HG02852 (cell line): Measurements from ENCODE around the gene FAM187B.
A peak's percentile ranks its signal among the peaks of the same experiment; 100 is the strongest.

Source experiments
- ATAC-seq: cut with Tn5 transposase; IDR thresholded peaks from one replicate; pipeline ENCODE4 v1.9.1; 2021; ENCODE audit warnings: mild to moderate bottlenecking, moderate library complexity; ENCODE audit not compliant: unreplicated experiment

Gene FAM187B

DNA sequence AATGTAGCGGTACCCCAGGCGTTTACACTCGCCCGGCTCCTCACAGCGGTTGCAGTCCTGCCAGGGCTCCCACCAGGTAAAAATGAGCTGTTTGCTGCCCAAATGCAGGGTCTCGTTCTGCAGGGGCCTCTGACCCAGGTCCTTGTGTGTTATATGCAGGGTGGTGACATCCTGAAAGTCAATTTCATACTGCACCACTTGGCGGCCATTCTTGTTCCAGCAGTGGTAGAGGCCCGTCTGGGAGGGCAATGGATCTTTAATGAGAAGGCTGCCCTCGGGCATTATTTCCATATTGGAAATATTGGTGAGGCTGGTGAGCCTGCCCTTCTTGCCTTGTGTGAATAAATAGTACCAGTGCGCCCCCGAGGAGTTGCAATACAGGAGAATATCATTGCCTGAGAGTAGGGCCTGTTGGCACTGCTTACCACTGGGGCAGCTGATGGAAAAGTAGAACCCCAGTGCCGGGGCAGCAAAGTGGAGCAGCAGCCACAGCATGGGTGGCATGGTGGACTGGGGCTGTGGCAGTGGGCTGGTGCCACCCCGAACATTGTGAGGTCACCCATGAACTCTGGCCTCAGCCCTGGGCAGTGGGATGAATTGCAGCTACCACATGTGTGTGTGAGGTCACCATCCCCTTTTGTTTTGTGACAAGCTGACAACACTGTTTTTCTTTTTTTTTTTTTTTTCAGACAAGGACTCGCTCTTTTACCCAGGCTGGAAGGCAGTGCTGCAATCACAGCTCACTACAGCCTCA, at the start of gene FAM187B:
FAM187B (minus strand) TSS at position 563 of the 754 bp plus-strand sequence; CDS start at position 504, 59 bp downstream.
- no peak for ATAC-seq

GRCh38 chr19:35276706-35277281, 48.3 kb upstream of the FAM187B start:
- no peak for ATAC-seq

- no peak for ATAC-seq
These were observed 45.8 kb upstream of the FAM187B start for GRCh38 chr19:35274323-35274722.

DNA sequence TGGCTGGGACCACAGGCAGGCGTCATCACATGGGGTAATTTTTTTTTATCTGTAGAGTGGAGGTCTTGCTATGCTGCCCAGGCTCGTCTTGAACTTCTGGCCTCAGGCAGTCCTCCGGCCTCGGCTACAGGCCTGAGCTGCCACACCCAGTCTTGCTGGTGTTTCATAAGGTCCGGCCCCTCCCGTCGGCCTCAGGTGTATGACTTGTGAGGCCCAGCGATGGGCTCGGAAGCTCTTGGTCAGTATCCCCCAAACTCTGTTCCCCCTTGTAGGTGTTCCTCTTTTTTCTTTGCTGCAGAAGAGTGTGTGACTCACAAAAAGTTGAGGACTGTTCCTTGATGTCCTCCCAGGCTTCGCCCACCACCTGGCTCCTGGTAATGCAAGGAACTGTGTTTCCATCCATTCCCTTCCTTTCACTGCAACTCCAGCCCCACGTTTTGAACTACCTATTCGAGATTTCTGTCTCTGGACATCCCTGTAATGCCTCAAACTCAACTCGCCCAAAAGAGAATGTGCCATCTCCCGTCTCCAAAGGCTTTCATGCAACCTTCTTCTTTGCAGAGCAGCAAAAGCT, 45.2 kb upstream of the FAM187B start:
- no peak for ATAC-seq

GRCh38 chr19:35272954-35273649, 44.6 kb upstream of the FAM187B start:
- ATAC-seq: no peak

- ATAC-seq: no peak
These were observed 43.7 kb upstream of the FAM187B start for GRCh38 chr19:35272122-35272719.

DNA sequence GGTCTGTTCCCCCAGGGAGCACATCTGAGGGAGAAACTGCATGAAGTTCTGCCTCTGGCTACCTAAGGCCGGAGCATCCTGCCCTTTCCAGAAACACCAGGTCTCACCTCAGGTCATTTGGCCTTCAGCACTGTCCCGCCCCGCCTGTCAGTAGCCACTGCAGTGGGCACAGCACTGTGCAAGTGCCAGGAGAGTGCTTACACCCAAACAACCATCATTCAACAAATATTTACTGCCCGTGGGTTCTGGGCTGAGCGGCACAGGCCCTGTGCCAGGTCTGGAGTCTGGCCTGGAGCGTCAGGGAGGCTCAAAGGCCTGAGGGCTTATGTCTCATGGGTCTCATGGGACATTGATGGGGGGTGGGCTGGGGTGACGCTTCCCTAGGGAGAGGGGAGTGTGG, 43.0 kb upstream of the FAM187B start:
- no peak for ATAC-seq

- no peak for ATAC-seq
These were observed 41.9 kb upstream of the FAM187B start for GRCh38 chr19:35270381-35270811.

- ATAC-seq: peak; percentile 50
These were observed 41.0 kb upstream of the FAM187B start for GRCh38 chr19:35269438-35270117.

DNA sequence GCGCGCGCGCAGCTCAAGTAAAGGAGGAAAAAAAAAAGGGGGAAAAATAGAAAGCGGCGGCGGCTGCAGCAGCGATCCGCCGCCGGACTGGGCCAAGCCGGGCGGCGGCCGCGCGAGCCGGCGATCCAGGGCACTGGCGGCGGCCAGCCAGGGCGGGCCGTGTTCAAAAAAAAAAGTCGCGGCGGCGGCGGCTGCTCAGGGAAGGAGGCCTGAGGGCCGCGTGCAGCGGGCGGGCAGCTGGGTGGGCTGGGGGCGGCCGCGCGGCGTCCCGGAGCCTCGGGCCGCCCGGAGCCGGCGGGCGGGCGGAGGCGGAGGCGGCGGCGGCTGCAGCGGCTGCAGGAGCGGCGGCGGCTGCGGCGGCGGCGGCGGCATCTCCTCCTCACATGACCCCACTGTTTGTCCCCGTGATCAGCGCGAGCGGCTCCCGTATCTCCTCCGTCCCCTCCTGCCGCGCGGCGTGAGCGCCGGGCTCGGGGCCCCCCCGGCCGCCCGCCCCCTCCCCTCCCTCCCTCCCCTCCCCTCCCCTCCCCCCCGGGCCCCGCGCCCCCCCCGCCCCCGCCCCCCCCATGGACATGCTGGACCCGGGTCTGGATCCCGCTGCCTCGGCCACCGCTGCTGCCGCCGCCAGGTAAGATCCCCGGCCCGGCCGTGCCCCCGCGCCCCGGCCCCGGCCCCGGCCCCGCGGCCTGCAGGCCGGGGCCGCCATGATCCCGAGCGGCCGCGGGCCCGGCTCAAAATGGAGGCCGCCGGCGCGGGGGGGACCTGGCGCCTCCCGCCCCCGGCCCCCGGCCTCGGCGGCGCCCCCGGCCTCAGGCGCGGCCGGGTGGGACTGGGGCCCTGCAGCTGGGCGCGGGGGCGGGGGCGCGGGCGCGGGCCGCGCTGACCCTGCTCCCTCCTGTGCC, 40.2 kb upstream of the FAM187B start, which contains the start of gene USF2:
USF2 (plus strand) TSS at position 427 of the 902 bp plus-strand sequence; CDS start at position 567, 140 bp downstream.
- peak; percentile 23 for ATAC-seq

- peak; percentile 35 for ATAC-seq
These were observed 39.4 kb upstream of the FAM187B start for GRCh38 chr19:35267818-35268535.

DNA sequence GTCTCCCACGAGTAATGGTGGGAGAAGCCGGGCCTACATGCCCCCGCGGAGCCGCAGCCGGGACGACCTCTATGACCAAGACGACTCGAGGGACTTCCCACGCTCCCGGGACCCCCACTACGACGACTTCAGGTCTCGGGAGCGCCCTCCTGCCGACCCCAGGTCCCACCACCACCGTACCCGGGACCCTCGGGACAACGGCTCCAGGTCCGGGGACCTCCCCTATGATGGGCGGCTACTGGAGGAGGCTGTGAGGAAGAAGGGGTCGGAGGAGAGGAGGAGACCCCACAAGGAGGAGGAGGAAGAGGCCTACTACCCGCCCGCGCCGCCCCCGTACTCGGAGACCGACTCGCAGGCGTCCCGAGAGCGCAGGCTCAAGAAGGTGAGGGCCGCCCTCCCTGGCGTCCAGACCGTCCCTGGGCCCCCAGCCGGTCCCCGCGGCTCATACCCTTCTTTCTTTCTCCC, 38.8 kb upstream of the FAM187B start:
- ATAC-seq: no peak

- no peak for ATAC-seq
These were observed 38.2 kb upstream of the FAM187B start for GRCh38 chr19:35266520-35267352.

- no peak for ATAC-seq
These were observed 37.5 kb upstream of the FAM187B start for GRCh38 chr19:35265900-35266519.

GRCh38 chr19:35265126-35265899, 36.8 kb upstream of the FAM187B start:
- no peak for ATAC-seq

DNA sequence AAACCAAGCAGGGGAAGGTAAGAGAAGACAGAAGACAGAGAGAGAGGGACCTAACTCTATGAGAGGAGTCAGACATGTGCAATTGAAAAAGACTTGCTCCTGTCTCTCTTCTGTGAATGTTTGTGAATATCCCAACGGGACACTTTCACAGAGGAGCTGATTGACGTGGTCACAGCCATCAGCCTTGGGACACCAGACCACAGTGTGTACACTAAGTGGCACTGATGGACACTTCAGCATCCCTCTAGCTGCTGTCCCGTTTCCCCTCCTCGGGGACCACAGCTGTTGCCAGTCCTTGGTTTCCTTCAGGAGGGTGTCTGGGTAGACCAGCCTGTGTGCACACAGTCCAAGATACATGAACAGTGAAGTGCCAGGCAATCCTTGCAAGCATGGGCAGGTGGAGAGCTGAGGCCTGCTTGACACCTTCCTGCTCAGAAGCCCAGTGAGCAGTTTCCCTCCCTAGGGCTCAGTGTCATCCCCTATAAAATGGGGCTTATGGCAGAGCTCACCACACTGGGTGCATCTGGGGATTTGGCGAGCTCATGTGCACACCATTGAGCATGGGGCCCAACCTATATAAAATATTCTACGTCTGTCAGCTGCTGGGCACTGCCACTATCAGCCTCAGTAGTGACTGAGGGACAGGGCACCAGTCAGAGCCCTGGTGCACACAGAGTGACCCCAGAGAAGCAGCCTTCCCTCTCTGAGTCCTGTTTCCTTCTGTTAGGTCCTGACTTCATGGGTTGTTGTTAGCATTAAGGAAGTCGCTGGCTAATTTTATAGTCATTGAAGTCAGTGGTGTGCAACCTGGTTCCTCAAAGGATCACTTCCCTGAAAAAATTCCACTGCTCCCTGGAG, 36.0 kb upstream of the FAM187B start:
- ATAC-seq: no peak
